ENCODE results near the gene BATF.

- TF ChIP-seq EZH2 (IDR thresholded peaks at IDR 0.05) (no peak), POLR2AphosphoS5 (IDR thresholded peaks at IDR 0.05; ENCODE audit: borderline replicate concordance, low read depth, low read length) (no peak), FOXP2 (optimal IDR thresholded peaks at IDR 0.05; ENCODE audit: control extremely low read depth, extremely low read length, insufficient read depth) (no peak)
Observed at GRCh38 chr14:75578786-75579337, 56.6 kb downstream of the BATF start.

Data from SK-N-MC (cell line).